ENCODE results near the gene DIMT1.

DIMT1 gene

DNA sequence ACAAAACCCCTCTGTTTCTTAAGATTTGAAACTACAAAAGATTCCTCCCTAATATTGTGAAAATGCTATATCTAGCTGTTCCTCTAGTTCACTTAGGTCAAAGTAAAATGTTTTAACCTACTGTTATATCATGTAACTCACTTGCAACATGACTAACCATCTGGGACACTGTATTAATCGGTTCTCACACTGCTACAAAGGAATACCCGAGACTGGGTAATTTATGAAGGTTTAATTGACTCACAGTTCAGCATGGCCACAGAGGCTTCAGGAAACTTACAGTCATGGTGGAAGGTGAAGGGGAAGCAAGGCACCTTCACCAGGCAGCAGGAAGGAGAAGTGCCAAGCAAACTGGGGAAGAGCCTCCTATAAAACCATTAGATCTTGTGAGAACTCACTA is 34.7 kb downstream of the DIMT1 start:
- no peak for DNase-seq

DNA sequence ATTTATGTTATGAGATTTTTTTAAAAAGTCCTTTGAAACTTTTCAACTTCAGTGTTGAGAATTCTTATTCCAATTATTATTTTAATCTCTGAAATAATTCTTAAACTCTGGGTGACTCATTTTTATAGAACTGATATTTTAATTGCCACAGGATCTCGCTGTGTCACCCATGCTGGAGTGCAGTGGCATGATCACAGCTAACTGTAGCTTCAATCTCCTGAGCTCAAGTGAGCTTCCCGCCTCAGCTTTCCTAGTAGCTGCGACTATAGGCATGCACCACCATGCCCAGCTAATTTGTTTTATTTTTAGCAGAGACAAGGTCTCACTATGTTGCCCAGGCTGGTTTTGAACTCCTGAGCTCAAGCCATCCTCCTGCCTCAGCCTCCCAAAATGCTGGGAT is 41.0 kb downstream of the DIMT1 start:
- no peak for DNase-seq

DNA sequence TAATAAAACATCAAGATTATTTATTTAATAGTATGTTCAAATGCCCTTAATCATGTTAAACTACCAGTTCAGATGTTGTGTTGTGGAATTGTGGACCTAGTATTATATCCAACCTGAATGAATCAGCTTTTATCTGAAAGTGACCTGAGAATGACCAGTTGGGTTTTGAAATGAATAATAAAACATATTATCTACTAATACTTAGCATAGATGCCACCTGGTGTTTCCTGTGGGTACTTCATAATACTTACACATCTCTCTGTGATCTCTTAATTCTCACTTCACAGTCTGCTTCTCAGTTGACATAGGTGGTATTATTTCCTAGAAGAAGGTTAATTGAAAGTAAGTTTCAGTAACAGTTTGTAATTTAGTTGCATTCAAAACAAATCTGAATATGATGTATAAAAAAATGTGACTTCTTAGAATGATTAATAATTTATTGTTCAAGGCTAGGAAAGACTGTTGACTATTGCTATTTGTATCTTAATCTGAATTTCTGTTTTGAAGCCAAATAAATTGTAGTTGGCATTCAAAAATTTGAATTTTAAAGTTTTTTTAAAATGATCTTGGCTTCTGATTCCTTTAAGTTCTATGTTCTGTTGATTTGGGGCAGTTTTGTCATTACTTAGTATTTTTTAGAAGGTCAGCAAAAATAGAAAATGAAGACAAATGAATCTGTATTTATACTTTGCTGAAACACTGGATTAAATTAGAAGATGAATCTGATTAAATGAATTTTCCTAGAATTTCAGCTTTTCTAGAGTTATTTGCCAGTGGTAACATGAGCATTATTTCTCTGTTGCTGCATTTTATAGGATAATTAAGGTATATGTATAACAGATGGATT is 49.5 kb downstream of the DIMT1 start:
- no peak for DNase-seq

DNA sequence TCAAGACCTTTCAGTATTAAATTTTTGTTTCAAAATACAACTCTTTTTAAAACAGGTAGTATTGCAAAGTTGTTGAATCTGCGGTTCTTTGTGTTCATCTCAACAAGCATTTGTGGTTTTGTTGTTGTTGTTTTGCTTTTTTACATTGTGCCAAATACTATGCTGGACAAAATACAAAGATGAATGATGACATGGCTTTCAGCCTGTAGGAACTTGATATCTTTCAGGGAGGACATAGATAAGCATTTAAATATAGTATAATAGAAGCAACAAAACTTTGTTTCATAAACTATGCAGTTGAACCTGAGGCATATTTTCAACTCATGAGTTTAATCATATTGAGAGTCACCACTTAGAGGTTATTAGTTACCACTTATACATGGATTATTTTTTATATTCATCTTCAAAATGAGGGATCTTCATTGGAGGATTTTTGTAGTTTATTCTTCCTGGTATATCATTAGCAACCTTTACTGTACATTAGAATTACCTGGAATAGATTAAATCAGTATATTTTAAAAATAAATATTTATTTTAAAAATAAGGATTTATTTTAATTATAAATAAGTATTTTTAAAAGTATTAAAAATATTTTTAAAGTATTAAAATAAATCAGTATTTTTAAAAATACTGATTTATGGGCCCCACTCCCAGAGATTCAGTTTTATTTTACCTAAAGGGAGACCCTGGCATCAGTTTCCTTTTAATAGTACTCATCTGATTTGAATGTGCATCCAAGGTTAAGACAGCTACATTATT is 54.8 kb downstream of the DIMT1 start:
- no peak for DNase-seq

DNA sequence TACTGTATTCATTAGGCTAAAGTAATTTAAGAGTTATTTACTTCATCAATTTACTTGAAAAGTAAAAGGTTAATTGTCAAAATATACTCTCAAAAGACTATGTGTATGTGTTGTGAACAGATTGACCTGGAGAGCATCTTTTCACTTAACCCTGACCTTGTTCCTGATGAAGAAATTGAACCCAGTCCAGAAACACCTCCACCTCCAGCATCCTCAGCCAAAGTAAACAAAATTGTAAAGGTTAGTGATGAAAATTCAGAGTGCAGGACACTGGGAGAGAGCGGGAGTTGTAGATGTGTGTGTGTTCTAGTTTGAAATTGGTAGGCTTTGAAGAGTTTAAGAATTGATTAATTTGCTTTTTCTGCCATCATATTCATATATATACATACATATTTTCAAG is 55.8 kb downstream of the DIMT1 start:
- no peak for DNase-seq

DNA sequence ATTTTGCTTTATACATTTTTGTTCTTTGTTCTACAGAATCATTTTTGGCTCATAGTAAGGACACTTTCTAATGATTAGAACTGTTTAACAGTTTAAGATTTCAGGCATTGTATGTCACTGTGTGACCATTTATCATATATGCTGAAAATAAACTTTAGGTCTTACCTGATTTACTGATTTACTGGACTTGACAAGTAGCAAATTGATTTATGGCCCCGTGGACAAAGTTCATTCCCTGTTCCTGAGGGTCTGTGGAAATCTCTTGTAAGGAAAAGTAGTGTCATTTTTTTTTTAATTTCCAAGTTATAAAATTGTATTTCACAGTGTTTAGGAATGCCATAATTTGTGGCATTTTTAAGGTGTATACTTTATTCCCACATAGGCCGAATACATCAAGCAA is 57.0 kb downstream of the DIMT1 start:
- DNase-seq: no peak

DNA sequence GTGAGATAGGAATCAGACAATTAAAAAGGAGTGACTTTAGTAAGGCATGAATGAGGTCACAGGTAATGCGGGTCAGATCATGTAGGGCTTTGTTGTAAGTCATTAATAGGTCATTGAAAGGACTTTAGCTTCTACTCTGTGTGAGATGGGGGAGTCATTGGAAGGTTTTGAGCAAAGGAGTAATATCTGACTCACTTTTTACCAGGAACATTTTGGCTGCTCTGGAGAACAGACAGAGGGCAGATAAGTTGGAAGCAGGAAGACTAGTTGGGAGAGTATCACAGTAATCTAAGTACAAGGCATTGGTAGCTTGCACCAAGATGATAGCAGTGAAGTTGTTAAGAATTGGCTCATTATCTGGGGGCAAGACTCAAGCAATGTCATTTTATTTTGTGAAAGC is 60.3 kb downstream of the DIMT1 start:
- no peak for DNase-seq

DNA sequence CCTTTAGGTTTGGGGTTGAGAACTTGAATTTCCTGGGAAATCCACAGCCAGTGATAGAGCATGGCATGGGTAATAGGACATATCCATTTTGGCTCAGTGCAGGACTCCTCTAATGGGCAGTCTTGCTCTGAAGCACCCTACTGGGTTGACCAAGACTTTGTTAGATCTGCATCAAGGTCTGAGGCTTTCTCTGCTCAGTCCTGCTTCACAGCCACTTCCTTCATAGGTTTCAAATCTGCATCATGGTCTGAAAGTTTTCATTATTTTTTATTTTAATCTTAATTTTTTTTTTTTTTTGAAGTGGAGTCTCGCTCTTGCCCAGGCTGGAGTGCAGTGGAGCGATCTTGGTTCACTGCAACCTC is 61.2 kb downstream of the DIMT1 start:
- no peak for DNase-seq

DNA sequence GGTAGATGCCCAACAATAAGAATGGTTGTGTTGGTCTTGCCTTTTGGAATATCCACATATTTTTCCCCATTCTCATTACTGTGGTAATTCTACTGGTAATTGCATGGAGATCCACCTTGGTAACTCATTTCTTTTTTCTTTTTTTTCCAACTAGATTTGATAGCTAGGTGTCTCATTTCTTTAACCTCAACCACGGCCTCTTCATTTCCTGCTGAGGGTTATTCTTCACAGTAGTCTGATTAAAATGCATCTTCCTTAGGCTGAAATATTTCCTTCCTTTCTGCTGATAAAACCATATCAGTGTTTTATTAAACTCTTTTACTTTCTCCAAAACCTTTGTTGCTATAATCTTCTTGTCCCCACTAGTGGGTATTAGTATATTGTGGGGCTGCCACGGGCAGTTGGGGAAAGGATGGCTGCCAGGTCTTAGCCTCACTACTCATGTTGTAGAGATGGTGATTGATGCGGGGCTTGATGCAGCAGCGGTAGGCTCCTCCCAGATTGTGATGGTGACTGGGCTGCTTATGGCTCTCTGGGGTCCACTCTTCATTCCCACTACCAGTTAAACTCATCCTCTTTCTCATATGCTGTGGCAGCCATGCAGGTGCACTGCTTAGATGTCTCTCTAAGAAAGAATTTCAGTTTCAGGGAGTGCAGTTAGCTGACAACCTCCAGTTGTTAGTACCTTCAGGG is 61.8 kb downstream of the DIMT1 start:
- DNase-seq: no peak

DNA sequence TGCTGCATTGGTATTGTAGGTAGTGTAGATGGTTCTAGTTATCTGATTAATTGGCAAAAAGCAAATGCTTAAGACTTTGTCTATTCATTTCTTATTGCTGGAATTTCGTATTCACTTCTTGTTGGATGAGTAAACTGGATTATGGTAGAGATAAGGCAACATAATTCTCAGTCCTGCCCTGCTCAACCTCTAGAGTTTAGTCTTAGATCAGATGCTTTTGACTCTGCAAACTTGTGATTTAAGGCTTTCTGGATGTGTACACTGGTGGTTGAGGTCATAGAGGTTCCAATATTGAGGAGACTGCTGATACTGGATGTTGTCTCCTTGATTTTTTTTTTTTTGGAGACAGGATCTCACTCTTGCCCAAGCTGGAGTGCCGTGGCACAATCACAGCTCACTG is 62.7 kb downstream of the DIMT1 start:
- DNase-seq: no peak

DNA sequence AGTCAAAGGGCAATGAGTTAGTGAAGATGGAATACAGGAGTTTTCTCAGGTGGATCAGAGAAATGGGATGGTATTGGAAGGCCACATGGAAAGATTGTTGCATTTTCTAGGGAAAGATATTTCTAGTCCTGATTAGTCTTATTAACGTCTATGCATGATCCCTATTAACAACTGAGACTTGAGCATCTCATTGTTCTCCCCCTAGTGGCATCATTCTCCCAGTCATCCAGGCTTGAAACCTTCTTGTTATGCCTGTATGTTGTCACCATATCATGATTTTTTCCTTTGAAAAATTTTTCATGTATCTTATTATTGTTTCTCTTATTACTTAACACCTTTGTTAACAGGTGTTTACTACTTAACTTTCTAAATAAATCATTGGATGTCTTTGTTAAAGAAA is 63.3 kb downstream of the DIMT1 start:
- DNase-seq: no peak
